Measurements from ENCODE around the gene OSTF1. TPM values are rescaled to one million over a fixed set of nuclear protein-coding genes. Genes with fewer than 3 reads are reported as not detected.

The OSTF1 gene
- total and polyA plus RNA-seq, 10 of the 15 experiments (the other 5 are each of a cell fraction or from before 2014, with no cell fraction given) = 36.2 to 82.4 (median 46.9) TPM

GRCh38 chr9:75087289-75087823 is 958 bp upstream of the OSTF1 start (continued):
- TF ChIP-seq BCLAF1 (IDR thresholded peaks at IDR 0.05) = no peak
- TF ChIP-seq IRF5 (IDR thresholded peaks at IDR 0.05; ENCODE audit: borderline replicate concordance) = no peak
- peak; percentile 29; the same call in 1 of the 2 replicates for TF ChIP-seq ZBTB40 (IDR thresholded peaks at IDR 0.05; ENCODE audit: borderline replicate concordance)
- 0 out of 2 replicates have a peak, but pooled peaks have one; percentile 16 for TF ChIP-seq CREB1 (IDR thresholded peaks at IDR 0.05; ENCODE audit: low read depth)
- no peak for TF ChIP-seq HCFC1 (IDR thresholded peaks at IDR 0.05; ENCODE audit: low read length)
- no peak for TF ChIP-seq CBX3 (IDR thresholded peaks at IDR 0.05; ENCODE audit: borderline replicate concordance, low read depth)
- TF ChIP-seq CREM (IDR thresholded peaks at IDR 0.05; ENCODE audit: low read depth) = no peak
- no peak for TF ChIP-seq SIN3A (IDR thresholded peaks at IDR 0.05; ENCODE audit: low read depth, low read length)
- no peak for TF ChIP-seq HDAC6 (IDR thresholded peaks at IDR 0.05; ENCODE audit: unreplicated experiment)
- no peak for TF ChIP-seq ZBTB4 (CRISPR knock-in tag; IDR thresholded peaks at IDR 0.05)
- TF ChIP-seq TCF3 (IDR thresholded peaks at IDR 0.05; ENCODE audit: borderline replicate concordance, insufficient read depth, low read depth, low read length) = peak; percentile 76; the same call in 1 of the 2 replicates
- TF ChIP-seq NBN (IDR thresholded peaks at IDR 0.05) = 0 out of 2 replicates have a peak, but pooled peaks have one; percentile 12
- no peak for TF ChIP-seq MEF2A (IDR thresholded peaks at IDR 0.05; ENCODE audit: insufficient read depth, low read depth, low read length)
- no peak for TF ChIP-seq HDGF (IDR thresholded peaks at IDR 0.05)
- TF ChIP-seq KAT2A (conservative IDR thresholded peaks at IDR 0.05; ENCODE audit: control insufficient read depth, low read depth, low read length) = no peak

All from GM12878 (cell line).